ENCODE results near the gene HSD17B8.

HSD17B8 gene

GRCh38 chr6:33248932-33249731 lies 44.7 kb downstream of the HSD17B8 start:
- DNase-seq = peak; percentile 88

GRCh38 chr6:33249732-33250630 lies 45.5 kb downstream of the HSD17B8 start:
- DNase-seq = no peak

GRCh38 chr6:33250731-33251130 lies 46.3 kb downstream of the HSD17B8 start:
- no peak for DNase-seq

GRCh38 chr6:33251395-33252012 lies 47.0 kb downstream of the HSD17B8 start:
- DNase-seq = no peak

- no peak for DNase-seq
These were observed 48.3 kb downstream of the HSD17B8 start for GRCh38 chr6:33252759-33253158.

- DNase-seq = no peak
These were observed 50.1 kb downstream of the HSD17B8 start for GRCh38 chr6:33254591-33254990.
